PC-9 (cell line): Measurements from ENCODE around the gene IREB2.

Source experiments
- CTCF ChIP-seq: fragments of 200-600 bp; sonication (generic); conservative IDR thresholded peaks from 2 replicates; pipeline ENCODE4 v1.6.1; 2017; ENCODE audit warnings: mixed run types, antibody characterized with exemption, mild to moderate bottlenecking, moderate library complexity
- EZH2 ChIP-seq: fragments of 200-600 bp; sonication (generic); IDR thresholded peaks from 2 replicates; pipeline ENCODE4 v1.8.0; 2017; ENCODE audit warnings: antibody characterized with exemption, low read depth

- TF ChIP-seq EZH2 (no peak), CTCF (no peak)
Observed at GRCh38 chr15:78417754-78418630, 20.0 kb upstream of the IREB2 start.
